Activated CD4-positive, alpha-beta T cell treated with anti-CD3 and anti-CD28 coated beads for 36 hours (primary cell): ENCODE data around the gene GCNT2. TPM values are rescaled to one million over a fixed set of nuclear protein-coding genes. Genes with fewer than 3 reads are reported as not detected.
A peak's percentile ranks its signal among the peaks of the same experiment; 100 is the strongest.

Source experiments
- ATAC-seq: fragments of 200-7000 bp; cut with Tn5 transposase; one replicate; pipeline ENCODE4 v1.10.0; 2021; ENCODE audit warnings: mild to moderate bottlenecking, moderate library complexity
- CTCF ChIA-PET: fragments of 350-600 bp; sonication (Branson Sonifier 250); formaldehyde crosslinking; loops from one replicate; lab custom pipeline; 2021; ENCODE audit warnings: antibody characterized with exemption; lab: Charles Lee
- POLR2A ChIA-PET: fragments of 350-600 bp; sonication (Branson Sonifier 250); formaldehyde crosslinking; loops from one replicate; lab custom pipeline; 2021; ENCODE audit warnings: antibody characterized with exemption, inconsistent platforms; lab: Charles Lee
- DNase-seq: peaks from one replicate; pipeline ENCODE4 v3.0.0-alpha.2; 2020
- H3K27ac Mint-ChIP-seq: one replicate; pipeline ENCODE4 v1.8.0; 2021; ENCODE audit warnings: mixed read lengths
- H3K27me3 Mint-ChIP-seq: one replicate; pipeline ENCODE4 v1.8.0; 2021; ENCODE audit warnings: mixed read lengths
- H3K36me3 Mint-ChIP-seq: one replicate; pipeline ENCODE4 v1.8.0; 2021; ENCODE audit warnings: low read depth, mixed read lengths
- H3K4me1 Mint-ChIP-seq: one replicate; pipeline ENCODE4 v1.8.0; 2021; ENCODE audit warnings: mixed read lengths
- H3K4me3 Mint-ChIP-seq: one replicate; pipeline ENCODE4 v1.8.0; 2021; ENCODE audit warnings: mild to moderate bottlenecking, moderate library complexity, mixed read lengths
- H3K9me3 Mint-ChIP-seq: one replicate; pipeline ENCODE4 v1.8.0; 2021; ENCODE audit warnings: low read depth, mixed read lengths
- intact Hi-C, 2 experiments: fragments of 100-400 bp; cut with DNase I in 1 of 2; cut with micrococcal nuclease in 1 of 2; formaldehyde crosslinking; loops; one replicate each; pipeline versions ENCODE4 v1.14.2 to v1.15.1; 2022 to 2024; cut with DNase I, micrococcal nuclease
- total RNA-seq, 2 experiments: library from RNA; stranded (reverse); gene quantifications; one replicate each; pipeline ENCODE4 v1.2.3, GENCODE V29; 2021

GCNT2 gene
- total RNA-seq, 2 experiments from 2014 or later = 1.6 to 2.2 TPM

GRCh38 chr6:10617008-10617696 lies 96.0 kb downstream of the GCNT2 start:
- Mint-ChIP-seq H3K27me3 (no peaks in the 10 kb centered on the region), H3K4me3 (no peak overlapping the region), H3K27ac (no peak overlapping the region), H3K4me1 (no peaks in the 10 kb centered on the region), H3K36me3 (peaks cover 3% of the 10 kb centered on the region), H3K9me3 (no peaks in the 10 kb centered on the region)
- ChIA-PET CTCF (no interaction called here), POLR2A (no interaction called here)
- ATAC-seq (no peak), DNase-seq (no peak)
- intact Hi-C loops = no loop called here

DNA sequence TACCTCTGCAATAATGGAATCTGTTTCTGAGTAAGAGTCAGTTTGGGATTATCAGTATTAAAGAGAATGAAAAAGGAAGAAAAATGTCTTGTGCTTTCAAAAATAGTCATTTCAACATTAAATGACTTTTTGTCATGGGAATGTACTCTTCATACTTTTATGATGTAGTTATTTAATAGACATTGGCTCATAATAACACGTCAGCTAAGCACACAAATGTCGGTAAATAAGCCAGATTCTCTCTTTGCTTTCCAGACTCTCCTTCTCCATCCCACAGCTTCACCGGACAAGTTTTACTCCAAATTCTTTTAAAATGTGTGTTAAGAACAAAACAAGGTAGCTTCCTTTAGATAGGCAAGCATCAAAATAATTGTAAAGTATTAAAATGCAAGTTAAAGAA lies 97.3 kb downstream of the GCNT2 start:
- H3K4me3 Mint-ChIP-seq = no peak overlapping the region
- no peaks in the 10 kb centered on the region for H3K9me3 Mint-ChIP-seq
- intact Hi-C loops = no loop called here
- H3K27ac Mint-ChIP-seq = no peak overlapping the region
- POLR2A ChIA-PET = interaction anchor here (0.6 kb wide), 1 partner anchor 44 kb away, joined by 3 read pairs; no protein-coding TSS in a partner anchor
- H3K36me3 Mint-ChIP-seq = peaks cover 7% of the 10 kb centered on the region
- CTCF ChIA-PET = interaction anchor here (0.7 to 1.1 kb wide), 2 partner anchors 140 to 184 kb away, joined by 3 read pairs; no protein-coding TSS in a partner anchor
- ATAC-seq (no peak), DNase-seq (no peak)
- H3K4me1 Mint-ChIP-seq = no peaks in the 10 kb centered on the region
- no peaks in the 10 kb centered on the region for H3K27me3 Mint-ChIP-seq

- H3K4me3 Mint-ChIP-seq = no peak overlapping the region
- ChIA-PET CTCF (no interaction called here), POLR2A (no interaction called here)
- no peaks in the 10 kb centered on the region for H3K9me3 Mint-ChIP-seq
- no peak for ATAC-seq
- no peaks in the 10 kb centered on the region for H3K27me3 Mint-ChIP-seq
- intact Hi-C loops = no loop called here
- no peak overlapping the region for H3K27ac Mint-ChIP-seq
- DNase-seq = no peak
- no peaks in the 10 kb centered on the region for H3K4me1 Mint-ChIP-seq
- peaks cover 15% of the 10 kb centered on the region for H3K36me3 Mint-ChIP-seq
Measured at GRCh38 chr6:10621213-10621612, 100.1 kb downstream of the GCNT2 start.

- Mint-ChIP-seq H3K4me1 (no peaks in the 10 kb centered on the region), H3K27me3 (no peaks in the 10 kb centered on the region), H3K4me3 (no peak overlapping the region), H3K9me3 (no peaks in the 10 kb centered on the region), H3K27ac (no peak overlapping the region), H3K36me3 (peaks cover 15% of the 10 kb centered on the region)
- DNase-seq (no peak), ATAC-seq (no peak)
- intact Hi-C loops = no loop called here
- CTCF ChIA-PET = no interaction called here
- POLR2A ChIA-PET = no interaction called here
Measured at GRCh38 chr6:10621847-10622246, 100.7 kb downstream of the GCNT2 start.

DNA sequence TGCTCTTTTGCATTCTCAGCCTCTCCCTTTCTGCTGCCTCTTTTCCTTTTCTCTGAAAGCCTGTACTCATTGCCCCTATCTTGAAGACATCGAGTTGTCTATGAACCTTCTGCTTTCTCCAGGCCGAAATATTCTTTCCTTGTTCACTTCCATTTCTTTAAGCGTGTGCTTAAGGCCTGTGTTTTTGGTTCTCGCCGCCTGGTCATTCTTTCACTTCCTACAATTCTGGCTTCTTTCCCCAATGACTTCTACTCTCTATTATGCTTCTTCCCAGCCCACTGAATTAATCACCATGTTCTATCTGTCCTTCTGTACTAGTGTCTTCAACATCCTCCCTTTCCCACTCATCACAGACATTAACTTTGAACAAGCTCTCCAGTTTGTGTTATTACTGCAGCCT lies 103.7 kb downstream of the GCNT2 start:
- H3K4me1 Mint-ChIP-seq = no peaks in the 10 kb centered on the region
- peaks cover 15% of the 10 kb centered on the region for H3K36me3 Mint-ChIP-seq
- intact Hi-C loops = no loop called here
- no peak overlapping the region for H3K4me3 Mint-ChIP-seq
- no peak overlapping the region for H3K27ac Mint-ChIP-seq
- ChIA-PET CTCF (no interaction called here), POLR2A (no interaction called here)
- no peak for ATAC-seq
- no peaks in the 10 kb centered on the region for H3K27me3 Mint-ChIP-seq
- H3K9me3 Mint-ChIP-seq = no peaks in the 10 kb centered on the region
- no peak for DNase-seq

DNA sequence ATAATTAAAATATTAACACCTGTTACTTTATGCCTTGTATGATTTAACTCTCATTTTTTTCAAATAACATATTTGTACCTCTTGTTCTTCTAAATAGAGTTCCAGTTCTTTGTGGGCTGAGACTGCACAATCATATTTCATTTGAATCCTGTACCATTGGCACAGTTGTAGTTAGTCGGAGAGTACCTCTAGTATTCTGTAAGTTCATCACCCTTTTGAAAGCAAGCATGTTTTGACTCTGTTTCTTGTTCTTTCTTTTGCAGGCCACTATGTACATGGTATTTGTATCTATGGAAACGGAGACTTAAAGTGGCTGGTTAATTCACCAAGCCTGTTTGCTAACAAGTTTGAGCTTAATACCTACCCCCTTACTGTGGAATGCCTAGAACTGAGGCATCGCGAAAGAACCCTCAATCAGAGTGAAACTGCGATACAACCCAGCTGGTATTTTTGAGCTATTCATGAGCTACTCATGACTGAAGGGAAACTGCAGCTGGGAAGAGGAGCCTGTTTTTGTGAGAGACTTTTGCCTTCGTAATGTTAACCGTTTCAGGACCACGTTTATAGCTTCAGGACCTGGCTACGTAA lies 105.1 kb downstream of the GCNT2 start:
- intact Hi-C loops = no loop called here
- Mint-ChIP-seq H3K27me3 (no peaks in the 10 kb centered on the region), H3K36me3 (peaks cover 14% of the 10 kb centered on the region), H3K9me3 (no peaks in the 10 kb centered on the region), H3K27ac (no peak overlapping the region), H3K4me1 (no peaks in the 10 kb centered on the region), H3K4me3 (no peak overlapping the region)
- DNase-seq = no peak
- ChIA-PET CTCF (no interaction called here), POLR2A (no interaction called here)
- ATAC-seq = no peak

DNA sequence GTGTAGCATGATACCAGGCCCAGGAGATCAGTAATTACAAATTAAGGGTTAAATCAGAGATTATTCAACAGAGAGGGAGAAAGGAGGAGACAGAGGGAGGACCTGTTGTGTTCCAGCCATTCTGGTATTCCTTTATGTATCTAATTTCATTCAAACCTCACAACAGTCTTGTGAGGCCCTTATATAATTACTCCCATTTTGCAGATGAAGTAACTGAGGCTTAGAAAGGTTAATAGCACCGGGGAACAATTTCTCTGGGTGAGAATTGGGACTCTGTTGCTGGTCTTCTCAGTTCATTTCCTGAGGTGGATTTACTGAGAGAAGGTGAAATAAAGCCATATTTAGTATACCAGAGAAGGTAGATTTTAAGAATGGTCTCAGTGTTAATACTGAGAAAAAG lies 106.6 kb downstream of the GCNT2 start:
- POLR2A ChIA-PET = no interaction called here
- no peak overlapping the region for H3K4me3 Mint-ChIP-seq
- CTCF ChIA-PET = no interaction called here
- H3K36me3 Mint-ChIP-seq = peaks cover 12% of the 10 kb centered on the region
- H3K27me3 Mint-ChIP-seq = no peaks in the 10 kb centered on the region
- intact Hi-C loops = no loop called here
- no peak for ATAC-seq
- no peak for DNase-seq
- no peaks in the 10 kb centered on the region for H3K4me1 Mint-ChIP-seq
- H3K9me3 Mint-ChIP-seq = no peaks in the 10 kb centered on the region
- H3K27ac Mint-ChIP-seq = no peak overlapping the region

GRCh38 chr6:10630178-10630577 lies 109.0 kb downstream of the GCNT2 start:
- Mint-ChIP-seq H3K4me3 (no peak overlapping the region), H3K27me3 (peaks cover 2% of the 10 kb centered on the region)

DNA sequence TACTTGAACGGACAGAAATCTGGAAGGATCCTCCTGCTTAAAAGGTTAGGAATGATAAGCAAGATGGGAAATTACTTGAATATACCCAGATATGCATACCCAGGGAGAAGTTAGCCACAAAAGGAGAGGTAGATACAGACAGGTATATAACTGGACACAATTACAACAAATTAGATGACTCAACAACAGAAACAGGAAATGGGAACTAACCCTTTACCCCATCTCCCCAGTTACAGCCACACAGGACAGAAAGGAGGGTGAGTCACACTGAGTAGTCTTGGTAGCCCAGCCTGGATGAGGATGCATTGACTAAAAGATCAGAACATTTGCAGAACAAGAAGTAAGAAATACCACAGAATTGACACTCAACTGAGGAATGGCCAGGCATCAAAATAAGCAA lies 112.1 kb downstream of the GCNT2 start:
- ATAC-seq (peak; percentile 92), DNase-seq (peak; percentile 19)
- Mint-ChIP-seq H3K27me3 (peaks cover 2% of the 10 kb centered on the region), H3K4me3 (no peak overlapping the region), H3K9me3 (no peaks in the 10 kb centered on the region), H3K36me3 (no peaks in the 10 kb centered on the region), H3K27ac (no peak overlapping the region), H3K4me1 (peaks cover 5% of the 10 kb centered on the region)
- intact Hi-C loops = no loop called here
- ChIA-PET CTCF (no interaction called here), POLR2A (no interaction called here)

More at GRCh38 chr6:10630178-10630577, 109.0 kb downstream of the GCNT2 start:
- Mint-ChIP-seq H3K9me3 (no peaks in the 10 kb centered on the region), H3K36me3 (no peaks in the 10 kb centered on the region), H3K27ac (no peak overlapping the region), H3K4me1 (peaks cover 5% of the 10 kb centered on the region)
- ATAC-seq (no peak), DNase-seq (no peak)
- ChIA-PET CTCF (no interaction called here), POLR2A (interaction anchor here (0.6 kb wide), 1 partner anchor 10 kb away, joined by 10 read pairs; no protein-coding TSS in a partner anchor)
- intact Hi-C loops = no loop called here

- ATAC-seq (no peak), DNase-seq (no peak)
- Mint-ChIP-seq H3K27me3 (peaks cover 6% of the 10 kb centered on the region), H3K36me3 (no peaks in the 10 kb centered on the region), H3K4me1 (peaks cover 6% of the 10 kb centered on the region), H3K27ac (no peak overlapping the region), H3K4me3 (no peak overlapping the region), H3K9me3 (no peaks in the 10 kb centered on the region)
- POLR2A ChIA-PET = interaction anchor here (0.6 kb wide), 1 partner anchor 10 kb away, joined by 10 read pairs; no protein-coding TSS in a partner anchor
- intact Hi-C loops = no loop called here
- CTCF ChIA-PET = interaction anchor here (0.5 to 1.4 kb wide), 2 partner anchors 161 to 896 kb away, joined by 3 read pairs; no protein-coding TSS in a partner anchor
Measured at GRCh38 chr6:10640412-10640811, 119.3 kb downstream of the GCNT2 start.

DNA sequence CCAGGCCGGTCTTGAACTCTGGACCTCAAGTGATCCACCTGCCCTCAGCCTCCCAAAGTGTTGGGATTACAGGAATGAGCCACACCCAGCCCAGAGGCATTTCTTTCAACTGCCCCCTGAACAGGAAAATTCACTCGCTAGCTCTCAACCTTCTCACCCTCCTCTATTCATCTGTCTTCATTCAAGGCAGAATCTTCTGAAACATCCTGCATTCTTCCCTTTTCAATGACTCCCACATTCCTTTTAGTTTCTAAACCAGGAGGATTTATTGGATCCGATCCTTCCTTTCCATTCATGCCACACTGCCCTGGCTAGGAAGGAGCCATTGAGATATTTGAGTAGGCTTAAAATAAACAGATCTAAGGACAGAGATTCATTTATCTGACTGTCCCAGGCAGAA lies 120.4 kb downstream of the GCNT2 start:
- intact Hi-C loops = no loop called here
- CTCF ChIA-PET = interaction anchor here (0.5 to 1.3 kb wide), 2 partner anchors 10 to 438 kb away, joined by 3 read pairs; no protein-coding TSS in a partner anchor
- Mint-ChIP-seq H3K4me1 (peaks cover 6% of the 10 kb centered on the region), H3K27ac (no peak overlapping the region), H3K36me3 (no peaks in the 10 kb centered on the region), H3K4me3 (no peak overlapping the region), H3K9me3 (no peaks in the 10 kb centered on the region), H3K27me3 (peaks cover 6% of the 10 kb centered on the region)
- POLR2A ChIA-PET = no interaction called here
- DNase-seq (no peak), ATAC-seq (no peak)

- H3K4me1 Mint-ChIP-seq = peaks cover 6% of the 10 kb centered on the region
- ChIA-PET POLR2A (no interaction called here), CTCF (no interaction called here)
- H3K36me3 Mint-ChIP-seq = no peaks in the 10 kb centered on the region
- H3K9me3 Mint-ChIP-seq = no peaks in the 10 kb centered on the region
- ATAC-seq = no peak
- peaks cover 8% of the 10 kb centered on the region for H3K27me3 Mint-ChIP-seq
- intact Hi-C loops = no loop called here
- no peak overlapping the region for H3K4me3 Mint-ChIP-seq
- no peak for DNase-seq
- no peak overlapping the region for H3K27ac Mint-ChIP-seq
Measured at GRCh38 chr6:10643201-10643651, 122.1 kb downstream of the GCNT2 start.
